Stomach (tissue), 4 donors: ENCODE measurements around the gene SOX6.

Source experiments
- POLR2A ChIP-seq, 4 donors: fragments of 450-650 bp; IDR thresholded peaks; one replicate each; pipeline ENCODE4 v1.6.1; 2016; ENCODE audit warnings: antibody characterized with exemption in 4 of 4, control low read depth in 2 of 4, mild to moderate bottlenecking in 1 of 4, moderate library complexity in 1 of 4
- POLR2AphosphoS5 ChIP-seq, 3 donors: sonication (generic); formaldehyde crosslinking; IDR thresholded peaks; one replicate each; pipeline ENCODE4 v1.6.1; 2016; ENCODE audit warnings: antibody characterized with exemption in 3 of 3

GRCh38 chr11:16080688-16081381 is 275.5 kb downstream of the SOX6 start:
- TF ChIP-seq POLR2AphosphoS5 (IDR thresholded peaks at IDR 0.05) (no peak), POLR2A (IDR thresholded peaks at IDR 0.05) (no peak)
